Measurements from ENCODE around the gene APC. TPM values are rescaled to one million over a fixed set of nuclear protein-coding genes. Genes with fewer than 3 reads are reported as not detected.
A peak's percentile ranks its signal among the peaks of the same experiment; 100 is the strongest.
"Not testable (repeated sequence)": the region's sequence is repeated elsewhere in the genome, so short reads cannot be mapped to it uniquely, and the experiment has no call there.

The APC gene
- total RNA-seq, 1 donor from 2014 or later: 37.5 TPM

DNA sequence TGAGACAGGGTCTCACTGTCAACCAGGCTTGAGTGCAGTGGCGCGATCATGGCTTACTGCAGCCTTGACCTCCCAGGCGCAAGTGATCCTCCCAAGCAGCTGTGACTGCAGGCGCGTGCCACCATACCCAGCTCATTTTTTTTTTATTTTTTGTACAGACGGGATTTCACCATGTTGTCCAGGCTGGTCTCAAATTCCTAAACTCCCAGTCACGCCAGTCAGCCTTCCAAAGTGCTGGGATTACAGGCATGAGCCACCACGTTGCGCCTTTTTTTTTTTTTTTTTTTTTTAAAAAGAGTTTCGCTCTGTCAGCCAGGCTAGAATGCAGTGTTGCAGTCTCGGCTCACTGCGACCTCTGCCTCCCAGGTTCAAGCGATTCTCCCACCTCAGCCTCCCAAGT is 96.3 kb downstream of the APC start:
- no peak for ATAC-seq
- intact Hi-C loops (cut with micrococcal nuclease): no loop called here
- DNase-seq: no peak

DNA sequence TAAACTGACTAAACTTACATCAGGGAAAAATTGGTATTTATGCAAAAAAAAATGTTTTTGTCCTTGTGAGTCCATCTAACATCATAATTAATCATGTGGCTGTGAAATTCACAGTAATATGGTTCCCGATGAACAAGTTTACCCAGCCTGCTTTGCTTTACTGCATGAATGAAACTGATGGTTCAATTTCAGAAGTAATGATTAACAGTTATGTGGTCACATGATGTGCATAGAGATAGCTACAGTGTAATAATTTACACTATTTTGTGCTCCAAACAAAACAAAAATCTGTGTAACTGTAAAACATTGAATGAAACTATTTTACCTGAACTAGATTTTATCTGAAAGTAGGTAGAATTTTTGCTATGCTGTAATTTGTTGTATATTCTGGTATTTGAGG is 106.8 kb downstream of the APC start:
- DNase-seq (no peak), ATAC-seq (no peak)
- intact Hi-C loops (cut with micrococcal nuclease): no loop called here

GRCh38 chr5:112846556-112846955 is 108.9 kb downstream of the APC start:
- ATAC-seq (no peak), DNase-seq (no peak)
- intact Hi-C loops (cut with micrococcal nuclease): no loop called here

GRCh38 chr5:112847306-112847705 is 109.6 kb downstream of the APC start:
- intact Hi-C loops (cut with micrococcal nuclease): no loop called here
- DNase-seq (no peak), ATAC-seq (no peak)

GRCh38 chr5:112848116-112848811 is 110.6 kb downstream of the APC start:
- ATAC-seq: peak; percentile 91
- intact Hi-C loops (cut with micrococcal nuclease): no loop called here
- no peak for DNase-seq

DNA sequence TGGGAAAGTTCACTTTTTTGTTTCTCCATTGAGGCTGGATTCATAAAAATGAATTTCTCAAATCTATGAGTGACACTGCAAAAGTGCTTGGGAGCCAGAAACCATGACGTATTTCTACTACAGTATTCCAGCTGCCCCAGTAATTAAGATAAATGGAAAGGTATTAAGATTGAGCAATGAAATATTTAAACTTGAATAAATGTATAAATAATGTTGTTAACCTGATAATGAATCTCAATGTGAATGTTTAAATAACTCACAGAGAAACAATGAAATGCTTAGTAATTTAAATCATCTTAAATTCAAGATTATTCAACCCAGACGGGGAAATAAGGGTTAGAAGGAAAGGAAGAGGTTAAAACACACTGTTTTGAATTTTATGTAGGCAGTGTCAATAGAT is 112.2 kb downstream of the APC start:
- no peak for ATAC-seq
- intact Hi-C loops (cut with micrococcal nuclease): no loop called here

GRCh38 chr5:112854651-112855050 is 117.0 kb downstream of the APC start:
- no peak for ATAC-seq
- intact Hi-C loops (cut with micrococcal nuclease): no loop called here
- no peak for DNase-seq

More for the DNA sequence above, 112.2 kb downstream of the APC start:
- no peak for DNase-seq

GRCh38 chr5:112857866-112858265 is 120.2 kb downstream of the APC start:
- no peak for ATAC-seq

GRCh38 chr5:112860571-112860928 is 122.9 kb downstream of the APC start:
- ATAC-seq; DNase-seq; intact Hi-C loops (cut with micrococcal nuclease): not testable (repeated sequence)

More at GRCh38 chr5:112857866-112858265, 120.2 kb downstream of the APC start:
- no peak for DNase-seq
- intact Hi-C loops (cut with micrococcal nuclease): no loop called here

DNA sequence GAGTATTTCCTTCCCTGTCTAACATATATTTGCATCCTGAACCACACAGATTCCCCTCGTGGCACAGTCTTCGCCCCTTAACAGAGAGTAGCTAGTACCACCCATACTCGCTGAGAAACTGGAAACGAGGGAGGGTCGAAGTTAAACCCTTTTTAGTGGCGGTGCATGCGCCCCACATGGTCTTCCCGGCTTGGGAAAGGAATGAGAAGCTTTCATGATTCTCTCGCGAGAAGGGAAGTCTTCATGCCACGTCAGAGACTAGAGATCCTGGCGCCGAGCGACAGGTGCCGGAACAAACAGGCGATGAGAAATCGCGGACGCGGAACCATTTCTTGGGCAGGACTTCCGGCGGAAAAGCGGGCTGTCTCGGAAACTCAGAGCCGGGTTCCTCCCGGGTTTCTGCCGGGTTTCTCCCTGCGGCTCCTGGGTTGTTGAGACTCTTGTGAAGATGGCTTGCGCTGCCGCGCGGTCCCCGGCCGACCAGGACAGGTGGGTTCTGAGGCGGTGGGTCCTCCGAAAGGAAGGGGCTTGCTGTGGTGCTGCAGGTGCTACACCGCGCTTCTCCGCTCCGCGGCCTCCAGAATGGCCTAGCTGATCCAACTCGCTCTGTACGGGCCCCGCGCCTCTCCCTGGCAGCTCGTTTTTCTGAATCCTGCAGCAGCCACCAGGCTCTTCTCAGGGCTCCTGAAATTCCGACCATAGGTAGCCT is 123.4 kb downstream of the APC start, which contains the start of gene SRP19:
Gene SRP19, plus strand, starts transcription at position 359 of the 709 bp plus-strand sequence. Its CDS starts 90 bp downstream, at position 449.
- peak; percentile 95 for DNase-seq
- intact Hi-C loops (cut with micrococcal nuclease): no loop called here
- peak; percentile 97 for ATAC-seq

- ATAC-seq (no peak), DNase-seq (no peak)
- intact Hi-C loops (cut with micrococcal nuclease): no loop called here
Observed at GRCh38 chr5:112861638-112861985, 123.9 kb downstream of the APC start.

GRCh38 chr5:112862085-112862484 is 124.4 kb downstream of the APC start:
- intact Hi-C loops (cut with micrococcal nuclease): no loop called here
- ATAC-seq (no peak), DNase-seq (no peak)

DNA sequence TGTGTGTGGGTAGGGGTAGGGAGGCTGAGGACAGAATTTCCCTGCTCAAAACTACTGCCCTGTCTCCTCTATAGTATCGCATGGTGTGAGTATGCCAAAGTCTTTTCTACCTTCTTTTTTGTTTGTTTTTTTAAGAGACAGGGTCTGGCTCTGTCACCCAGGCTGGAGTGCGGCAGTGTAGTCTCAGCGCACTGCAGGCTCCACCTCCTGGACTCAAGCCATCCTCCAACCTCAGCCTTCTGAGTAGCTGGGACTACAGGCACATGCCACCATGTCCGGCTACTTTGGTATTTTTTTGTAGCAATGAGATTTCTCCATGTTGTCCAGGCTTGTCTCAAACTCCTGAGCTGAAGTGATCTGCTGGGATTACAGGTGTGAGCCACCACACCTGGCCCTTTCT is 125.9 kb downstream of the APC start:
- peak; percentile 40 for DNase-seq
- intact Hi-C loops (cut with micrococcal nuclease): no loop called here
- ATAC-seq: peak; percentile 22

GRCh38 chr5:112865128-112865527 is 127.4 kb downstream of the APC start:
- ATAC-seq: no peak
- intact Hi-C loops (cut with micrococcal nuclease): no loop called here

GRCh38 chr5:112866739-112867138 is 129.1 kb downstream of the APC start:
- ATAC-seq (no peak), DNase-seq (no peak)
- intact Hi-C loops (cut with micrococcal nuclease): no loop called here

More at GRCh38 chr5:112865128-112865527, 127.4 kb downstream of the APC start:
- no peak for DNase-seq

DNA sequence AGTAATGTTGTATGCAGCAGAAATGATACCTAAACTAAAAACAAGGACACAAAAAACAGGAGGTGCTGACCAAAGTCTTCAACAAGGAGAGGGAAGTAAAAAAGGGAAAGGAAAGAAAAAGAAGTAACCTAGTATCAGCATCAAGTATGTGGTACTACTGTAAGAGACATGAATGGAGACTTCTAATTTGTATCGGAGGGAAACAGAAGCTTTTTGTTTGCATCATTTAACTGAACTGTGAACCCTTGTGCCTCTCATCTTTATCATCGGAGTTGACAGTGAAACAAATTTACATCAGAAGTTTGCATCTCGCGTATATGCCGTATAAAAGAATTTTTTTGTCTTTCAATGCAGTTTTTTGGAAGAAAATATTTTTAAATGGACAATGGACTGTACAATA is 129.7 kb downstream of the APC start:
- ATAC-seq: no peak
- DNase-seq: no peak
- intact Hi-C loops (cut with micrococcal nuclease): no loop called here

DNA sequence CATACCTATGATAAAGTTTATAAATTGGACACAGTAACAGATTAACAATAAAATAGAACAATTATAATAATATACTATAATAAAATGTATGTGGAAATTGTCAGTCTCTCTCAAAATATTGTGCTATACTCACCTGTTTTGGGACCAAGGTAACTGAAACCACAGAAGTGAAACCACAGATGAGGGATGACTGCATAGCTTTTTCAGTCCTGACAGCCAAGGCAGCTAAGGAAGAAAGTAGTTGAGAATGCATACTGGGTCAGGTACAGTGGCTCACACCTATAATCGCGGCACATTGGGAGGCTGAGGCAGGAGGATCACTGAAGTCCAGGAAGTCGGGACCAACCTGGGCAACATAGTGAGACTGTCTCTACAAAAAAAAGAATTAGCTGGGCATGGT is 132.3 kb downstream of the APC start:
- intact Hi-C loops (cut with micrococcal nuclease): no loop called here
- no peak for DNase-seq
- no peak for ATAC-seq

- DNase-seq (no peak), ATAC-seq (no peak)
- intact Hi-C loops (cut with micrococcal nuclease): no loop called here
Observed at GRCh38 chr5:112870966-112871365, 133.3 kb downstream of the APC start.

DNA sequence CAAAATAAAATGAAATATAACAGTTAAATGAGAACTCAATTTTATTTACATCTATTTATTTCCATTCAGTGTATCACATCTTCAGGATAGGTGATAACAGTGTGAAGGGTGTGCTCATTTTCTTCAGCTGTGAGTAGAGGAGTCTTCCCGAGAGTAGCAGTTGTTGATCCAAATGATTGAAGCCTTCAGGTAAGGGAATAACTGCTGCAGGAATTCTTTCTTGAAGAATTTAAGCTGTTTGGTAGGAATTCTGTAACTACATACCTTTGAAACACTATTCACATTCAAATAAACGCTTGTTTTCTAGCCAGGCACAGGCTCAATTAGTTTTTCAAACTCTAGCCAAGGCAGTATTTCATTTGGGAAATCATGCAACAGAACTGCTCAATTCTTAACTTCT is 138.7 kb downstream of the APC start:
- intact Hi-C loops (cut with micrococcal nuclease): no loop called here
- no peak for ATAC-seq
- no peak for DNase-seq

DNA sequence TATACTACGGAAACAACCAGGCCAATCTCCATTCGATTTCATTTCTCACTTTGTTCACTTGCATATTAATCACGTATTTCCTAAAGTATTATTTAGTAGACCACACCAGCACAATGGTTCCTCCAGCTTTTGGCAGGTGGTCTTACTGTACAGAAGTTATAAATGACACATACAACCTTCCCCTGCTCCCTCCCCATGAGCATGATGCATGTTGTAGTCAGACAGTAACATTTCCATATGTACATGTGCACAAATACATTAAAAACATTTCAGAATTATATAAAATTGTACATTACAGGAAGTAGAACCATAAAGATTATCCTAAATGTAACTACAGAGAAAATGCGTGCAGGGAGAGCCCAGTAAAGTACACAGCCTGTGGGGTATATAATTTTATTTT is 140.4 kb downstream of the APC start:
- intact Hi-C loops (cut with micrococcal nuclease): no loop called here

DNA sequence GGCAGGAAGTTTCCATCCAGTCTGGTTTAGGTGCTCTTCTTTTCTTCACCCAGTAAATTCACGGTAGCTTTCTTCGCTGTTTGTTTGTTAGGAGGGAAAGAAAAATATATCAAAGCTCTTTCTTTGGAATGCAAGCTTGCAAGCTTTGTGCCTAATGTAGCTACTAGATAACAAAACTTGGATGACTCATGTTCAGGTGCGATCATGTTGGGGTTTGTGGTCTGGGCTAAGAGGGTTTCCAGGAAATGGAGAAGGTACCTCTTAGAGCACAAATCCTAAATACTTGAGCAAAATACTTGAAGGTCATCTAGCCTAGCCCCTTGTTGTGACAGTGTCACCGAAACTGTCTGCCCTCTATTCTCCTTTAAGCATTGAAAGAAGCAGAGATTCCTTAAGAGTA is 141.1 kb downstream of the APC start:
- ATAC-seq (no peak), DNase-seq (no peak)
- intact Hi-C loops (cut with micrococcal nuclease): no loop called here

More for the DNA sequence above, 140.4 kb downstream of the APC start:
- no peak for ATAC-seq
- no peak for DNase-seq
